Natural killer cell (primary cell): ENCODE results near the gene CCNK. TPM values are rescaled to one million over a fixed set of nuclear protein-coding genes. Genes with fewer than 3 reads are reported as not detected.

Source experiments
- ATAC-seq, 3 donors: fragments of 150-1000 bp in 2 of 3; fragments of 200-7000 bp in 1 of 3; cut with Tn5 transposase; 1 replicate in 1 of 3; 2 replicates in 2 of 3; pipeline ENCODE4 v1.10.0; 2021; ENCODE audit warnings: mild to moderate bottlenecking in 2 of 3, moderate library complexity in 2 of 3
- DNase-seq, 2 donors: peaks; one replicate each; pipeline versions ENCODE4 v3.0.0 to v3.0.0-alpha.2; 2013 to 2021; ENCODE audit warnings: mixed read lengths in 1 of 2
- H3K27ac ChIP-seq: one replicate; pipeline ENCODE4 v1.5.1; 2013; ENCODE audit warnings: mild to moderate bottlenecking, low read length
- H3K27me3 ChIP-seq: one replicate; pipeline ENCODE4 v1.6.1; 2013; ENCODE audit warnings: low read length; ENCODE audit not compliant: control insufficient read depth, insufficient read depth
- H3K36me3 ChIP-seq: one replicate; pipeline ENCODE4 v1.6.1; 2013; ENCODE audit warnings: low read length; ENCODE audit not compliant: control insufficient read depth, insufficient read depth
- H3K4me1 ChIP-seq: one replicate; pipeline ENCODE4 v1.6.1; 2013; ENCODE audit warnings: low read length; ENCODE audit not compliant: control insufficient read depth, insufficient read depth
- H3K4me3 ChIP-seq: one replicate; pipeline ENCODE4 v1.5.1; 2013; ENCODE audit warnings: low read length
- H3K9me3 ChIP-seq: one replicate; pipeline ENCODE4 v1.6.1; 2013; ENCODE audit warnings: low read length; ENCODE audit not compliant: control insufficient read depth, insufficient read depth
- H3K27ac Mint-ChIP-seq, 2 donors: one replicate each; pipeline ENCODE4 v1.8.0; 2022; ENCODE audit warnings: mild to moderate bottlenecking in 2 of 2, mixed read lengths in 2 of 2, moderate library complexity in 1 of 2
- H3K27me3 Mint-ChIP-seq, 2 donors: one replicate each; pipeline ENCODE4 v1.8.0; 2022; ENCODE audit warnings: low read depth in 2 of 2, mixed read lengths in 2 of 2
- H3K36me3 Mint-ChIP-seq: one replicate; pipeline ENCODE4 v1.8.0; 2022; ENCODE audit warnings: mixed read lengths
- H3K4me1 Mint-ChIP-seq, 2 donors: one replicate each; pipeline ENCODE4 v1.8.0; 2022; ENCODE audit warnings: mixed read lengths in 2 of 2
- H3K4me3 Mint-ChIP-seq: one replicate; pipeline ENCODE4 v1.8.0; 2022; ENCODE audit warnings: mild to moderate bottlenecking, moderate library complexity, mixed read lengths
- H3K9me3 Mint-ChIP-seq, 2 donors: one replicate each; pipeline ENCODE4 v1.8.0; 2022; ENCODE audit warnings: mixed read lengths in 2 of 2
- WGBS: methylation state at CpG from one replicate; pipeline ENCODE4 v1.1.7; 2013; ENCODE audit warnings: missing lambda C conversion rate; ENCODE audit not compliant: insufficient coverage; 5-methylcytosine and 5-hydroxymethylcytosine counted together
- intact Hi-C: fragments of 100-400 bp; cut with micrococcal nuclease; formaldehyde crosslinking; loops from one replicate; pipeline ENCODE4 v1.14.2; 2022
- total RNA-seq, 4 donors: library from RNA; stranded (reverse); fragments of 120-200 nt in 1 of 4; gene quantifications; one replicate each; pipeline versions ENCODE4 v1.2.3 to v1.2.4, GENCODE V29; 2013 to 2022
- TF ChIP-seq, protein P1 (sequence below): fragments of 200-600 bp; IDR thresholded peaks from one replicate; pipeline ENCODE4 v1.8.0; 2022; ENCODE audit warnings: antibody characterized with exemption

The CCNK gene
- total RNA-seq, 3 donors from 2014 or later (not counting 1 experiment from before 2014, with no cell fraction given), result 155 to 168 (median 165) TPM

DNA sequence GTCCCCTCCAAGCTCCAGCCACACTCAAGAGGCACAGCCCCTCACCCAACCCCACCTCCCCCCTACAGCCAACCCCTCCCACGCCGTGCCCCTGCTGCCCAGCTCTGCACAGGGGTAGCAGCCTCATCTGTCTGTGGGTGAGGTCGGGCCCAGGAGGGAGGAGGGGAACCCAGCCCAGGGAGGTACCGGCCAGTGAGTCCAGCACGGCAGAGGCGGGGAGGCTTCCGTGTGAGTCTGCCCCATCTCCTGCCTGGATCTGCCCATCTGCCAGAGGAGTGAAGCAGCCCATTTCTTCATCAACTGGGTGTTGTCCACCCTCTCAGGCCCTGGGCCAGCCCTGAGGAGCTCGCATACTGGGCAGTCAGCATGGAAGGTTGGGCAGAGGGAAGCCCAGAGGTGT lies 54.2 kb downstream of the CCNK start:
- ATAC-seq (no peak), DNase-seq (no peak)
- Mint-ChIP-seq H3K9me3 (no peaks in the 10 kb centered on the region), H3K4me1 (no peaks in the 10 kb centered on the region), H3K4me3 (no peak overlapping the region), H3K36me3 (no peaks in the 10 kb centered on the region), H3K27ac (no peak overlapping the region), H3K27me3 (no peaks in the 10 kb centered on the region)
- no peaks in the 10 kb centered on the region for H3K9me3 ChIP-seq
- H3K36me3 ChIP-seq, result no peaks in the 10 kb centered on the region
- no peak overlapping the region for H3K4me3 ChIP-seq
- intact Hi-C loops, result no loop called here
- H3K4me1 ChIP-seq, result no peaks in the 10 kb centered on the region
- TF ChIP-seq, protein P1, sequence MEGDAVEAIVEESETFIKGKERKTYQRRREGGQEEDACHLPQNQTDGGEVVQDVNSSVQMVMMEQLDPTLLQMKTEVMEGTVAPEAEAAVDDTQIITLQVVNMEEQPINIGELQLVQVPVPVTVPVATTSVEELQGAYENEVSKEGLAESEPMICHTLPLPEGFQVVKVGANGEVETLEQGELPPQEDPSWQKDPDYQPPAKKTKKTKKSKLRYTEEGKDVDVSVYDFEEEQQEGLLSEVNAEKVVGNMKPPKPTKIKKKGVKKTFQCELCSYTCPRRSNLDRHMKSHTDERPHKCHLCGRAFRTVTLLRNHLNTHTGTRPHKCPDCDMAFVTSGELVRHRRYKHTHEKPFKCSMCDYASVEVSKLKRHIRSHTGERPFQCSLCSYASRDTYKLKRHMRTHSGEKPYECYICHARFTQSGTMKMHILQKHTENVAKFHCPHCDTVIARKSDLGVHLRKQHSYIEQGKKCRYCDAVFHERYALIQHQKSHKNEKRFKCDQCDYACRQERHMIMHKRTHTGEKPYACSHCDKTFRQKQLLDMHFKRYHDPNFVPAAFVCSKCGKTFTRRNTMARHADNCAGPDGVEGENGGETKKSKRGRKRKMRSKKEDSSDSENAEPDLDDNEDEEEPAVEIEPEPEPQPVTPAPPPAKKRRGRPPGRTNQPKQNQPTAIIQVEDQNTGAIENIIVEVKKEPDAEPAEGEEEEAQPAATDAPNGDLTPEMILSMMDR, result no peak
- H3K27ac ChIP-seq, result no peak overlapping the region
- H3K27me3 ChIP-seq, result no peaks in the 10 kb centered on the region
- WGBS, result 95% methylated on average over 6 of the region's 8 CpGs

DNA sequence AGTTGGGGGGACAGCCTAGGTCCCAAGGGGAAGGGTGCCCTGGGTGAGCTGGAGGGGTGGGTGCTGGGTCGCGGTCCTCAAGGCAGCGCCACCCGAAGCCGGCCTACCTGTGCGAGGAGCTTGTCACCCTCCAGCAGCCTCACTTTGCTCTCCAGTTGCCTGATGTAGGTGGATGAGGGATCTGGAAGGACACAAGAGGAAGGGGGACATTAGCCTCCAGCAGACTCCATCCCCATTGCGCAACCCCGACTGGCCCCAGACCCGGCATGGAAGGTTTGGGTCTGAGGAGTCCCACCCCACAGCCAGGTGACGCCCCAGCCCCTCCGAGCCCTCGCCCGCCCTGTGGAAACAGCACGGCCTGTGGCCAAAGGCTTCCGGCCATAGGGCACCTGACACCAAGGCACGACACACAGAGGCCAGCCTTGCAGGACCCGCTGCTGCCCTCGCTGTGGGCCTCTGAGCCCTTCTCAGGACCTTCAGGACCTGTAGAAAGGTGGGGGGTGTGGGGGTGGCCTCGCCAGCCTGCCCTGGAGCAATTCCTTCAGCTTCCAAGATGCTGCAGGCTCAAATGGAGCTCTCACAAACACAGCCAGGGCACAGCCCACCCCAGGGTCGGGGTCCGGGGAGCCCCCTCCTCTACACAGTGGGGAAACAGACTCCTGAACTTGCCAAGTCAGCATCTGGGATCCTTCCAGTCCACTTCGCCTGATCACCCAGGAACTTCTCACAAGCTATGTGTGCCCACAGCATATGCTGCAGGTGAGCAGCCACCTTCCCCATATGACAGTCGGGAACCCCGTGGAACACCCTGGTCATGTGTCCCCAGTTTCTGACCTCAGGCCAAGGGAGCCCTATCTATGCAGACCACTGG lies 54.9 kb downstream of the CCNK start:
- DNase-seq (no peak), ATAC-seq (no peak)
- no peaks in the 10 kb centered on the region for H3K4me1 ChIP-seq
- H3K36me3 ChIP-seq, result no peaks in the 10 kb centered on the region
- no peak overlapping the region for H3K27ac Mint-ChIP-seq
- H3K9me3 Mint-ChIP-seq, result no peaks in the 10 kb centered on the region
- no peaks in the 10 kb centered on the region for H3K36me3 Mint-ChIP-seq
- H3K9me3 ChIP-seq, result no peaks in the 10 kb centered on the region
- TF ChIP-seq, protein P1, result no peak
- no peak overlapping the region for H3K4me3 Mint-ChIP-seq
- no peak overlapping the region for H3K27ac ChIP-seq
- H3K27me3 ChIP-seq, result no peaks in the 10 kb centered on the region
- no peaks in the 10 kb centered on the region for H3K27me3 Mint-ChIP-seq
- no peak overlapping the region for H3K4me3 ChIP-seq
- intact Hi-C loops, result no loop called here
- no peaks in the 10 kb centered on the region for H3K4me1 Mint-ChIP-seq
- 90% methylated on average over 24 of the region's 24 CpGs for WGBS

DNA sequence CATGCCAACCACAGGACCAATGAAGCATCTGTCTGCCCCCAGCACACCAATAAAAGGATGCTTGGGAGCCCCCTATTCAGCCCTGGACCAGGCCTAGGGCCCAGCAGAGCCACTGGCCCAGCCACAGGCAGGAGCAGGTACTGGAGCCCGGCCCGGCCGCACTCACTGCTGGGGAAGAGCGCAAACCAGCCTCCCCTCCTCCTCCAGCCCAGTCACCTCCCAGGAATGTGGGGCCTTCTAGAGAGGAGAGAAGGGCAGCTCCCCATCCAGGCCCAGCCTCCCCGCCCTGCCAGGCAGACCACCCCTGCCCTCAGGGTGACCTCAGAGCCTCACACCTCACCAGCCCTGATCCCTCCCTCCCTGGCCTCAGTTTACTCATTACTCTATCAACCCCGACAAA lies 56.2 kb downstream of the CCNK start:
- Histone ChIP-seq H3K9me3 (no peaks in the 10 kb centered on the region), H3K4me3 (no peak overlapping the region), H3K27ac (no peak overlapping the region), H3K36me3 (no peaks in the 10 kb centered on the region), H3K4me1 (no peaks in the 10 kb centered on the region), H3K27me3 (no peaks in the 10 kb centered on the region)
- no peak overlapping the region for H3K27ac Mint-ChIP-seq
- DNase-seq, result no peak
- H3K4me1 Mint-ChIP-seq, result no peaks in the 10 kb centered on the region
- H3K9me3 Mint-ChIP-seq, result no peaks in the 10 kb centered on the region
- H3K4me3 Mint-ChIP-seq, result no peak overlapping the region
- no peak for ATAC-seq
- no peaks in the 10 kb centered on the region for H3K36me3 Mint-ChIP-seq
- TF ChIP-seq, protein P1, result no peak
- WGBS, result 100% methylated on average over 5 of the region's 6 CpGs
- no peaks in the 10 kb centered on the region for H3K27me3 Mint-ChIP-seq
- intact Hi-C loops, result no loop called here

GRCh38 chr14:99538275-99538674 lies 57.1 kb downstream of the CCNK start:
- Histone ChIP-seq H3K27ac (no peak overlapping the region), H3K4me1 (no peaks in the 10 kb centered on the region), H3K9me3 (no peaks in the 10 kb centered on the region), H3K27me3 (no peaks in the 10 kb centered on the region), H3K4me3 (no peak overlapping the region), H3K36me3 (no peaks in the 10 kb centered on the region)
- H3K27me3 Mint-ChIP-seq, result no peaks in the 10 kb centered on the region
- TF ChIP-seq, protein P1, result no peak
- 77% methylated on average over 9 of the region's 9 CpGs for WGBS
- intact Hi-C loops, result no loop called here
- no peaks in the 10 kb centered on the region for H3K9me3 Mint-ChIP-seq
- ATAC-seq (no peak), DNase-seq (no peak)
- H3K27ac Mint-ChIP-seq, result no peak overlapping the region
- no peaks in the 10 kb centered on the region for H3K4me1 Mint-ChIP-seq
- no peaks in the 10 kb centered on the region for H3K36me3 Mint-ChIP-seq
- H3K4me3 Mint-ChIP-seq, result no peak overlapping the region
